Ishikawa (cell line): ENCODE data around the gene ARL3.

Experiments used
- CEBPB ChIP-seq: IDR thresholded peaks from 2 replicates; pipeline ENCODE4 v1.6.1; 2012
- CREB1 ChIP-seq: IDR thresholded peaks from 2 replicates; pipeline ENCODE4 v1.6.1; 2012; ENCODE audit warnings: low read depth
- EGR1 ChIP-seq: IDR thresholded peaks from 2 replicates; pipeline ENCODE4 v1.6.1; 2012
- EP300 ChIP-seq: IDR thresholded peaks from 2 replicates; pipeline ENCODE4 v1.6.1; 2012; ENCODE audit warnings: borderline replicate concordance
- FOXM1 ChIP-seq: IDR thresholded peaks from 2 replicates; pipeline ENCODE4 v1.6.1; 2012; ENCODE audit warnings: low read depth, borderline replicate concordance
- MAX ChIP-seq: IDR thresholded peaks from 2 replicates; pipeline ENCODE4 v1.6.1; 2012
- NFIC ChIP-seq: IDR thresholded peaks from 2 replicates; pipeline ENCODE4 v1.6.1; 2012
- REST ChIP-seq: IDR thresholded peaks from 2 replicates; pipeline ENCODE4 v1.6.1; 2012; ENCODE audit warnings: low read depth, mild to moderate bottlenecking
- TAF1 ChIP-seq: IDR thresholded peaks from 2 replicates; pipeline ENCODE4 v1.6.1; 2012; ENCODE audit warnings: low read depth, mild to moderate bottlenecking
- TCF12 ChIP-seq: IDR thresholded peaks from 2 replicates; pipeline ENCODE4 v1.6.1; 2012; ENCODE audit warnings: low read depth
- TEAD4 ChIP-seq: IDR thresholded peaks from 2 replicates; pipeline ENCODE4 v1.6.1; 2012
- YY1 ChIP-seq: IDR thresholded peaks from 2 replicates; pipeline ENCODE4 v1.6.1; 2012; ENCODE audit warnings: low read depth
- ZBTB7A ChIP-seq: IDR thresholded peaks from 2 replicates; pipeline ENCODE4 v1.6.1; 2012; ENCODE audit warnings: low read depth

GRCh38 chr10:102712089-102712488 is 2.1 kb downstream of the ARL3 start:
- no peak for TF ChIP-seq TCF12
- TF ChIP-seq MAX, result no peak
- TF ChIP-seq CEBPB, result no peak
- TF ChIP-seq NFIC, result no peak
- TF ChIP-seq TEAD4, result no peak
- TF ChIP-seq EGR1, result no peak
- TF ChIP-seq YY1, result no peak
- no peak for TF ChIP-seq CREB1
- TF ChIP-seq REST, result no peak
- no peak for TF ChIP-seq EP300
- no peak for TF ChIP-seq ZBTB7A
- no peak for TF ChIP-seq FOXM1
- TF ChIP-seq TAF1, result no peak
